Suprapubic skin (tissue), 3 donors: ENCODE data around the gene CYP2B6.
"Not testable (repeated sequence)": the region's sequence is repeated elsewhere in the genome, so short reads cannot be mapped to it uniquely, and the experiment has no call there.

ENCODE experiments used
- CTCF ChIP-seq, 2 donors: fragments of 200-600 bp in 1 of 2; fragments of 450-650 bp in 1 of 2; sonication (generic) in 1 of 2; IDR thresholded peaks; one replicate each; pipeline ENCODE4 v1.5.1; 2016 to 2019; ENCODE audit warnings: antibody characterized with exemption in 2 of 2, mild to moderate bottlenecking in 1 of 2, moderate library complexity in 1 of 2
- POLR2AphosphoS5 ChIP-seq, 3 donors: sonication (generic); formaldehyde crosslinking; IDR thresholded peaks; one replicate each; pipeline ENCODE4 v1.6.1; 2017; ENCODE audit warnings: antibody characterized with exemption in 3 of 3

DNA sequence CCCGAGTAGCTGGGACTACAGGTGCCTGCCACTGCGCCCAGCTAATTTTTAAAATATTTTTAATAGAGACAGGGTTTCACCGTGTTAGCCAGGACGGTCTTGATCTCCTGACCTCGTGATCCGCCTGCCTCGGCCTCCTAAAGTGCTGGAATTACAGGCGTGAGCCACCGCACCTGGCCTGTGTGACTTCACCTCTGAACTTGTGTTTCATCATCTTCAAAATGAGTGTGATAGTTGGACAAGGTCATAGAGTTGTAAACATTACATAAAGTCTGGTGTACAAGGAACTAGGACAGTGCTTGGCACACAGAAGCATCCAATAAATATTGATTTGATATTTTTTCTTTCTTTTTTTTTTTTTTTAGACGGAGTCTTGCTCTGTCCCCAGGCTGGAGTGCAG, 62.2 kb downstream of the CYP2B6 start:
- not testable (repeated sequence) for TF ChIP-seq CTCF, POLR2AphosphoS5 (IDR thresholded peaks at IDR 0.05)
